Measurements from ENCODE around the gene PTPN12. TPM values are rescaled to one million over a fixed set of nuclear protein-coding genes. Genes with fewer than 3 reads are reported as not detected.

Gene PTPN12
- total RNA-seq, 2 experiments from 2014 or later: 7.2 to 7.6 TPM

DNA sequence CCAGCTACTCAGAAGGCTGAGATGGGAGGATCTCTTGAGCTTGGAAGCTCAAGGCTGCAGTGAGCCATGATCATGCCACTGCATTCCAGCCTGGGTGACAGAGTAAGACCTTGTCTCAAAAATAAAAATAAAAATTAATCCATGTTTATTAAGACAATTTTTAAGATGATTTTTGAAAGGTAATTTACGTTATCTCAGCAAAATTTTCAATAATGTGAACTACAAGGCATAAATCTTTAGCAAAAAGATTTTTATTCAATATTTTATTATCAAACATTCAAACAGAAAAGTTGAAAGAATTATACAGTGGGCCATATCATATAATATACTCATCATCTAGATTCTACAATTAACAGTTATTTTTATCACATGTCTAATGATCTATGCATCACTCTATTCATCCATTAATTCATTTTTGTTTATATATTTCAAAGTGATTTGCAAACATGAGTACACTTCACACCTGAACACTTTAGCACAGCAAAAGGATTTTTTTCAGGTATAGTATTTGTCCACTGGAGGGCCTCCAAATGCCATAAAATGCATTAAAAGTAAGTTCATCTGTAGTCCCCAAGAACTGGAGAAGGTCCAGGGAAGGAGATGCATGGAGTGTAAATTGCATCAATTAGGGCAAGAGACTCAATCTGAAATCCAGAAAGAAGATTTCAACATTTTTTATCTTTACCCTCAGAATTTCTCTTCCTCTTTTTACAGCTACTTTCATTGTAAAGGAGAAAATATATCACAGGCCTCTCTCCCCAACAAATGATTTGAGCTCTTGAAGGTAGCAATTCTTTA lies 120.5 kb downstream of the PTPN12 start:
- no peaks in the 10 kb centered on the region for H3K27me3 Mint-ChIP-seq (ENCODE audit: low read depth)
- intact Hi-C loops (cut with micrococcal nuclease): loop anchor here (1.0 to 2.0 kb wide), 5 partner anchors 102 to 383 kb away; partner anchors contain the start of genes PHTF2 and TMEM60
- H3K27ac Mint-ChIP-seq: no peak overlapping the region
- H3K4me1 Mint-ChIP-seq (ENCODE audit: low read depth): no peaks in the 10 kb centered on the region
- H3K4me3 Mint-ChIP-seq: no peak overlapping the region
- H3K36me3 Mint-ChIP-seq (ENCODE audit: low read depth): no peaks in the 10 kb centered on the region
- H3K9me3 Mint-ChIP-seq: no peaks in the 10 kb centered on the region
- CTCF ChIA-PET: interaction anchor here (0.6 to 7.1 kb wide), 25 partner anchors 9 to 383 kb away, joined by 3 to 52 read pairs (median 4); partner anchors contain the start of gene RSBN1L
- peak; percentile 18 for DNase-seq

DNA sequence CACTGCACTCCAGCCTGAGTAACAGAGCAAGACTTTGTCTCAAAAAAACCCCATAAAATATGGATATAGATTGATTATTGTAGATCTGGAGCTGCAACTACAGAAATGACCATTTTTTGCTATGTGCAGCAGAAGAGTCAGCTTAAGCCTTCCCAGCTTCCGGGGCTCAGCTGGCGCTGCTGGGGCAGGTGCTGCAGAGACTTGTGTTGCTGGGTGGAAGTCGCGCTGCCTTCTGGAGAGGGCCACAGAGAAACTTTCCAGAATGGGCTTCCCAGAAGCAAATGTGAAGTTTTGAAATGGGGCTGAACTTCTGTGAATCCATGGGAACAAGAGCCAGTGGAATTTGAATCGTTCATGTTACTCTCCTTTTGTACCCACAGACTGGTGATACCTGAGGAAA lies 121.8 kb downstream of the PTPN12 start:
- no peak overlapping the region for H3K4me3 Mint-ChIP-seq
- no peak for DNase-seq
- no peaks in the 10 kb centered on the region for H3K36me3 Mint-ChIP-seq (ENCODE audit: low read depth)
- no peaks in the 10 kb centered on the region for H3K27me3 Mint-ChIP-seq (ENCODE audit: low read depth)
- no peak overlapping the region for H3K27ac Mint-ChIP-seq
- intact Hi-C loops (cut with micrococcal nuclease): no loop called here
- CTCF ChIA-PET: interaction anchor here (0.5 to 7.1 kb wide), 23 partner anchors 7 to 419 kb away, joined by 3 to 52 read pairs (median 4); partner anchors contain the start of gene RSBN1L
- H3K4me1 Mint-ChIP-seq (ENCODE audit: low read depth): no peaks in the 10 kb centered on the region
- no peaks in the 10 kb centered on the region for H3K9me3 Mint-ChIP-seq

DNA sequence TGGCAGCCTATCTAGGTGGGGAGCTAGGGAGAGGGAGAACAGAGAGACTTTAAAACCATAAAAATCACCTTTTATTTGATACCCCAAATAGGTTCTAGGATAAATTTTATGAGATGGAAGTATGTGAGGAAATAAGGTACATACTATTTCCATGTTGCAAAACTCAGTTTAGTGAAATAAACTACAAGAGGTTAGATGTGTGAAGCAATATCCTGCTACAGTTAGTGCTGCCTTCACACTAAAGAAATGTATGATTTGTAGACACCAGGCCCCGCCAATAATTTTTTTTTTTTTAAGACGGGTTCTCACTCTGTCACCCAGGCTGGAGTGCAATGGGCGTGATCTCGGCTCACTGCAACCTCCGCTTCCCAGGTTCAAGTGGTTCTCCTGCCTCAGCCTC lies 124.7 kb downstream of the PTPN12 start:
- intact Hi-C loops (cut with micrococcal nuclease): no loop called here
- Mint-ChIP-seq H3K36me3 (ENCODE audit: low read depth) (no peaks in the 10 kb centered on the region), H3K27ac (no peak overlapping the region), H3K9me3 (no peaks in the 10 kb centered on the region), H3K4me1 (ENCODE audit: low read depth) (no peaks in the 10 kb centered on the region), H3K4me3 (no peak overlapping the region), H3K27me3 (ENCODE audit: low read depth) (no peaks in the 10 kb centered on the region)
- CTCF ChIA-PET: interaction anchor here (1.3 to 7.1 kb wide), 3 partner anchors 92 to 98 kb away, joined by 4 to 44 read pairs (median 7); no protein-coding TSS in a partner anchor
- no peak for DNase-seq

DNA sequence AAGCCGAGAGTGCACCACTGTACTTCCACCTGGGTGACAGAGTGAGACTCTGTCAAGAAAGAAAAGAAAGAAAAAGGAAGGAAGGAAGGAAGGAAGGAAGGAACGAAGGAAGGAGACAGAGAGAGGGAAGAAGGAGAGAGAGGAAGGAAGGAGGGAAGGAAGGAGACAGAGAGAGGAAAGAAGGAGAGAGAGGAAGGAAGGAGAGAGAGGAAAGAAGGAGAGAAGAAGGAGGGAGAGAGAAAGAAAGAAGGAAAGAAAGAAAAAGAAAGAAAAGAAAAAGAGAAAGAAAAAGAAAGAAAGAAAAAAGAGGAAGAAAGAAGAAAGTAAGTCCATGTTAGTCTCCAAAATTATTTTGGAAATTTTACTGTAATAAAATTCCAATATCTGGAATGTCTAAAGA lies 125.8 kb downstream of the PTPN12 start:
- DNase-seq: no peak
- Mint-ChIP-seq H3K27me3 (ENCODE audit: low read depth) (no peaks in the 10 kb centered on the region), H3K9me3 (no peaks in the 10 kb centered on the region), H3K27ac (no peak overlapping the region), H3K36me3 (ENCODE audit: low read depth) (no peaks in the 10 kb centered on the region), H3K4me3 (no peak overlapping the region), H3K4me1 (ENCODE audit: low read depth) (no peaks in the 10 kb centered on the region)
- intact Hi-C loops (cut with micrococcal nuclease): no loop called here
- CTCF ChIA-PET: no interaction called here

DNA sequence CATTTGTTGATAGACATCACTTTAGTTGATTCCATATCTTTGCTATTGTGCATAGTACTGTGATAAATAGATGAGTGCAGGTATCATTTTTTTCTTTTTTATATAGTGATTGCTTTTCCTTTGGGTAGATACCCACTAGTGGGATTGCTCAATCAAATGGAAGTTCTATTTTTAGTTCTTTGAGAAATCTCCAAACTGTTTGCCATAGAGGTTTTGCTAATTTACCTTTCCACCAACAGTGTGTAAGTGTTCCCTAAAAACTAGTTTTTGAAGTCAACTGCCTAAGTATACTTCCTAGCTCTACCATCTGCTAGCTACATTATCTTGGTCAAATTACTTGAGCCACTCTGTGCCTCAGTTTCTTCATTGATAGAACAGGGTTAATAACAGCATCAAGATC lies 127.6 kb downstream of the PTPN12 start:
- no peak overlapping the region for H3K4me3 Mint-ChIP-seq
- CTCF ChIA-PET: no interaction called here
- H3K36me3 Mint-ChIP-seq (ENCODE audit: low read depth): no peaks in the 10 kb centered on the region
- H3K4me1 Mint-ChIP-seq (ENCODE audit: low read depth): no peaks in the 10 kb centered on the region
- no peaks in the 10 kb centered on the region for H3K9me3 Mint-ChIP-seq
- H3K27ac Mint-ChIP-seq: no peak overlapping the region
- no peak for DNase-seq
- intact Hi-C loops (cut with micrococcal nuclease): no loop called here
- no peaks in the 10 kb centered on the region for H3K27me3 Mint-ChIP-seq (ENCODE audit: low read depth)

DNA sequence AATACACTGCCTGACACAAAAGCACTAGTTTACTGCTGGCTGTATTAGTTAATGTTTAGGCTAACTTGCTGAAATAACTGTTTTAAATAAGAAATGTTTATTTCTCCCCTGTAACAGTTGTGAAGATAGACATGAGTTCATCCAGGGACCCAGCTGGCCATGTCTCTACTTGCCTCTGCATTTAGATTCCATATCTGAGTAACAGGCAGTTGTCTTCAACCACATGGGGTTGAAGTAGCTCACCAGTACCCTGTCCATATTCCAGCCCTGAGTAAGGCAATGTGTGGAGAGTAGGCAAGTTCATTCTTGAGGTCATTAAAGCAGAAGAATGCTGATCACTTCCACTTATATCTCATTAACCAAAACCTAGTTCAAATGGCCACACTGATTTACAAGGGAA lies 128.1 kb downstream of the PTPN12 start:
- no peaks in the 10 kb centered on the region for H3K27me3 Mint-ChIP-seq (ENCODE audit: low read depth)
- no peaks in the 10 kb centered on the region for H3K9me3 Mint-ChIP-seq
- no peak for DNase-seq
- H3K4me3 Mint-ChIP-seq: no peak overlapping the region
- no peaks in the 10 kb centered on the region for H3K36me3 Mint-ChIP-seq (ENCODE audit: low read depth)
- H3K27ac Mint-ChIP-seq: no peak overlapping the region
- H3K4me1 Mint-ChIP-seq (ENCODE audit: low read depth): no peaks in the 10 kb centered on the region
- CTCF ChIA-PET: interaction anchor here (1.0 kb wide), 1 partner anchor 14 kb away, joined by 3 read pairs; no protein-coding TSS in a partner anchor
- intact Hi-C loops (cut with micrococcal nuclease): no loop called here

DNA sequence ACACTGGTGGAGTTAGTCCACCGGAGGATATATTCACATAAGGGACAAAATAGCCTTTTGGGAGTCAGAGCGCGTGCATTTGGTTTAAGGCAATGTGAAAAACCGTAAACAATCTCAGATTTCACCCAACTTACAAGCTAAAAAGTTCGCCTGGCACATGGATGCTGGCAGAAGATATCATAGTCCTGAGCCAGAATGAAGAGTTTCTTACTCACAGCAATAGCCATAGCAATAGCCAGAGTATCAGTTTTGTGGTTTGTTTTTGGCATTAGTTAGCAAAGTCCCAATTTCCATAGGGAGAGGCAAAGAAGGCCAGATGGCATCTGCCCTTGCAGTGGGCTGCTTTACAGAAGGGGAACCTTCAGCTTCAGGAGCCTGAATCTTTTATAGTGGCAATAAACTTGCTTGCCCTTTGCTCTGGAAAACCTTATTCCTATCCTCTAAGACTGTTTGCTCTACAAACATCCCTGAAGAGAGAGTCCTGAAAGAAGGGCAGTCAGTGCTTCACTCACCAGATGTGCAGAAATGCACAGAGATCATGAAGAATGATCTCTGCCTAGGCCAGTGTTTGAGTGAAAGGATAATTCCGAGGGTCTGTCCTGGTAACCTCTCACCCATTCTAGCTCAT lies 130.5 kb downstream of the PTPN12 start:
- DNase-seq: no peak
- Mint-ChIP-seq H3K9me3 (no peaks in the 10 kb centered on the region), H3K27me3 (ENCODE audit: low read depth) (no peaks in the 10 kb centered on the region), H3K36me3 (ENCODE audit: low read depth) (no peaks in the 10 kb centered on the region), H3K27ac (no peak overlapping the region), H3K4me1 (ENCODE audit: low read depth) (no peaks in the 10 kb centered on the region), H3K4me3 (no peak overlapping the region)
- CTCF ChIA-PET: interaction anchor here (1.2 to 1.9 kb wide), 2 partner anchors 10 to 16 kb away, joined by 4 to 5 read pairs; no protein-coding TSS in a partner anchor
- intact Hi-C loops (cut with micrococcal nuclease): no loop called here

DNA sequence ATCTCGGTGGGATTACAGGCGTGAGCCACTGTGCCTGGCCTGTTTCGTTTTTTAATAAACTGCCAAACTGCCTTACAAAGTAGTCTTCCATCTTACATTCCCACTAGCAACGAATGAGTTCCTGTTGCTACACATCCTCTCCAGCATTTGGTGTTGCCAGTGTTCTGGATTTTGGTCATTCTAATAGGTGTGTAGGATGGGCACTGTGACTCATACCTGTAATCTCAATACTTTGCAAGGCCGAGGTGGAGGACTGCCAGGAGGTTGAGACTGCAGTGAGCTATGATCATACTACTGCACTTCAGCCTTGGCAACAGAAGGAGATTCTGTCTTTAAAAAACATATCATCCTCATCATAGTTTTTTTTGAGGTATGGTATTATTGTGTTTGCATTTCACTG lies 137.8 kb downstream of the PTPN12 start:
- Mint-ChIP-seq H3K9me3 (no peaks in the 10 kb centered on the region), H3K27ac (no peak overlapping the region), H3K27me3 (ENCODE audit: low read depth) (no peaks in the 10 kb centered on the region), H3K36me3 (ENCODE audit: low read depth) (no peaks in the 10 kb centered on the region), H3K4me1 (ENCODE audit: low read depth) (no peaks in the 10 kb centered on the region), H3K4me3 (no peak overlapping the region)
- CTCF ChIA-PET: interaction anchor here (0.6 kb wide), 1 partner anchor 118 kb away, joined by 4 read pairs; no protein-coding TSS in a partner anchor
- intact Hi-C loops (cut with micrococcal nuclease): no loop called here
- DNase-seq: no peak

DNA sequence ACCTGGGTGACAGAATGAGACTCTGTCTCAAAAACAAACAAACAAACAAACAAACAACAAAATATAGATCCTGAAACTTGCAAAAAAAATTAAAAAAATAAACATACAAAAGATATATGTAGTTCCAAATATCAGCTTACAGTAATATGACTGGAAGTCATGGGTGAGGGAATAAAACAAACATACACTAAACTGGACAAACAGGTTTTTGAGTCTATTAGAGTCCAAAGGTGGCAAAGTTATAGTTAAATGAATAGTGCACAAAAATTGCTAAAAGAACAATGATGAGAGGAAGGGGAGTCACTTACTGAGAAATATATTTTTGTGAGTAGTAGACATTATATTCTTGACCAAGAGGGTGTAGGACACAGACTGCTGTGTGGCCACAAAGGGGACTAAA lies 142.5 kb downstream of the PTPN12 start:
- Mint-ChIP-seq H3K4me3 (no peak overlapping the region), H3K36me3 (ENCODE audit: low read depth) (peaks cover 13% of the 10 kb centered on the region), H3K27me3 (ENCODE audit: low read depth) (no peaks in the 10 kb centered on the region), H3K9me3 (no peaks in the 10 kb centered on the region), H3K27ac (no peak overlapping the region), H3K4me1 (ENCODE audit: low read depth) (no peaks in the 10 kb centered on the region)
- DNase-seq: no peak
- CTCF ChIA-PET: no interaction called here
- intact Hi-C loops (cut with micrococcal nuclease): no loop called here

DNA sequence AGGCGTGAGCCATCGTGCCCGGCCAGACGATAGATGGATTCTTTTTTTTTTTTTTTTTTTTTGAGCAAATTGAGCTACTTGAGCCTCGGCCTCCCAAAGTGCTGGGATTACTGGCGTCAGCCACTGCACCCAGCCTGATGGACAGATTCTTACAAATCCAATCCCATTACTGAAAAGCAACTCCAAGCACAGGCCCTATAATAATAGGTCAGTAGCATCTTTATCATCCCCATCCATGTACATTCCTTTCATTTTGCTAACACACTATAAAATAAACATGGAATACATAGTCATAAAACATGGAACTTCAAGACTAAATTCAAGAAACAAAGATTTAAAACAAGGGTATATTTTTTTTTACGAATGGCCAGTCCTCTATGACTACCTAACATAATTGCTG lies 143.2 kb downstream of the PTPN12 start:
- H3K27ac Mint-ChIP-seq: no peak overlapping the region
- H3K9me3 Mint-ChIP-seq: no peaks in the 10 kb centered on the region
- intact Hi-C loops (cut with micrococcal nuclease): no loop called here
- H3K4me1 Mint-ChIP-seq (ENCODE audit: low read depth): no peaks in the 10 kb centered on the region
- H3K4me3 Mint-ChIP-seq: no peak overlapping the region
- H3K36me3 Mint-ChIP-seq (ENCODE audit: low read depth): peaks cover 13% of the 10 kb centered on the region
- CTCF ChIA-PET: interaction anchor here (0.6 kb wide), 1 partner anchor 26 kb away, joined by 3 read pairs; no protein-coding TSS in a partner anchor
- DNase-seq: no peak
- H3K27me3 Mint-ChIP-seq (ENCODE audit: low read depth): no peaks in the 10 kb centered on the region

DNA sequence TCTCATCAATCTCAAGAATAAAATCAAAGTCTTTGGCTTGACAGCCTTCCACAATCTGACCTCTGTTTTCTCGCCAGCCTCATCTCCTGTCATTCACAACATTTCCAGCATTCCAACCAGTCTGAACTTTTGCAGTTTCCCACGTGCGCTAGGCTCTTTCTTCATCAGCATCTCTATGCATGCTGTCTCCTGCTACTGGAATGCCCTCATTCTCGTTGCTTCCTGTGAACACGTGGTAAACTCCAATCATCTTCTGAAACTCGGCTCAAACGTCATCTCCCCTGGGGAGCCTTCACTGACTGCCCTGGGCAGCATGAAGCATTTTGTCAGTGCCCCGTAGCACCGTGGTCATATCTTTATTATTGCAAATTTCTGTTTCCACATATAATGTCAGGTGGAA lies 146.9 kb downstream of the PTPN12 start:
- Mint-ChIP-seq H3K4me1 (ENCODE audit: low read depth) (peaks cover 20% of the 10 kb centered on the region), H3K9me3 (no peaks in the 10 kb centered on the region), H3K27me3 (ENCODE audit: low read depth) (no peaks in the 10 kb centered on the region), H3K4me3 (no peak overlapping the region), H3K27ac (no peak overlapping the region), H3K36me3 (ENCODE audit: low read depth) (peaks cover 16% of the 10 kb centered on the region)
- CTCF ChIA-PET: no interaction called here
- DNase-seq: no peak
- intact Hi-C loops (cut with micrococcal nuclease): no loop called here

DNA sequence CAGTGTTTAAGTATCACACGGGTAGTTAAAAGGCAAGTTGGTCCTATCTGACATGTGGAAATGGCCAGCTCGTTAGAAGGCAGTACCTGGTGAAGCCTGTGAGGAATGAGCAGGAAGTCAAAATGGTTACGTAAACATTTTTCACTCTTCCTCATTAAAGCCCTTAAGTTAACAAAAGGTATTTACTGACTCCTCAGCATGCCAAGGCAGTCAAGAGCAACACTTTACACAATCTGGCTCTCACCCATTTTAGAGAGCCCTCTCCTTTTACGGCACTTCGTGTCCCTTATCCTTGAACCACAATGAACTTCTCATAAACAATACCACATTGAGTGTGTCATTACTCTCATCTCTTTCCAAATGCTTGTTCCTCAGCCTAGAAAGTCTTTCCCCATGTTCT lies 148.1 kb downstream of the PTPN12 start:
- no peak for DNase-seq
- H3K36me3 Mint-ChIP-seq (ENCODE audit: low read depth): peaks cover 16% of the 10 kb centered on the region
- intact Hi-C loops (cut with micrococcal nuclease): no loop called here
- CTCF ChIA-PET: no interaction called here
- H3K27me3 Mint-ChIP-seq (ENCODE audit: low read depth): no peaks in the 10 kb centered on the region
- peaks cover 21% of the 10 kb centered on the region for H3K4me1 Mint-ChIP-seq (ENCODE audit: low read depth)
- no peak overlapping the region for H3K4me3 Mint-ChIP-seq
- no peak overlapping the region for H3K27ac Mint-ChIP-seq
- no peaks in the 10 kb centered on the region for H3K9me3 Mint-ChIP-seq

All from activated naive CD4-positive, alpha-beta T cell treated with anti-CD3 and anti-CD28 coated beads for 36 hours (primary cell).